Fibroblast of skin of back (primary cell): ENCODE results near the gene TMEM161B.
"Not testable (repeated sequence)": the region's sequence is repeated elsewhere in the genome, so short reads cannot be mapped to it uniquely, and the experiment has no call there.

Experiments
- DNase-seq: peaks from one replicate; pipeline ENCODE4 v3.0.0-alpha.2; 2013

The TMEM161B gene

GRCh38 chr5:88177486-88177885 is 91.2 kb downstream of the TMEM161B start:
- DNase-seq = not testable (repeated sequence)

GRCh38 chr5:88172847-88173758 is 95.5 kb downstream of the TMEM161B start:
- no peak for DNase-seq

- DNase-seq = no peak
Measured at GRCh38 chr5:88159591-88159990, 109.1 kb downstream of the TMEM161B start.

- DNase-seq = no peak
Measured at GRCh38 chr5:88158056-88158455, 110.6 kb downstream of the TMEM161B start.

- DNase-seq = no peak
Measured at GRCh38 chr5:88154891-88155290, 113.8 kb downstream of the TMEM161B start.

GRCh38 chr5:88150747-88151146 is 117.9 kb downstream of the TMEM161B start:
- no peak for DNase-seq

GRCh38 chr5:88145611-88146467 is 122.8 kb downstream of the TMEM161B start:
- DNase-seq = no peak

GRCh38 chr5:88145221-88145610 is 123.4 kb downstream of the TMEM161B start:
- DNase-seq = no peak
